Subcutaneous abdominal adipose tissue (tissue), 5 donors: ENCODE results near the gene GRIA1.

Experiments used
- H3K27ac ChIP-seq: one replicate; pipeline ENCODE4 v1.7.0; 2013; ENCODE audit warnings: low read depth, mild to moderate bottlenecking, inconsistent platforms, low read length, moderate library complexity
- H3K27me3 ChIP-seq, 5 donors: one replicate each; pipeline ENCODE4 v1.7.0; 2013; ENCODE audit warnings: low read length in 5 of 5, inconsistent platforms in 1 of 5; ENCODE audit not compliant: control insufficient read depth in 5 of 5, insufficient read depth in 4 of 5
- H3K36me3 ChIP-seq, 5 donors: one replicate each; pipeline ENCODE4 v1.7.0; 2013; ENCODE audit warnings: low read length in 5 of 5; ENCODE audit not compliant: control insufficient read depth in 5 of 5, insufficient read depth in 5 of 5
- H3K4me1 ChIP-seq, 5 donors: one replicate each; pipeline ENCODE4 v1.7.0; 2013; ENCODE audit warnings: low read length in 5 of 5, mild to moderate bottlenecking in 3 of 5, moderate library complexity in 1 of 5; ENCODE audit not compliant: control insufficient read depth in 5 of 5, insufficient read depth in 5 of 5
- H3K4me3 ChIP-seq, 5 donors: one replicate each; pipeline ENCODE4 v1.7.0; 2013; ENCODE audit warnings: low read length in 5 of 5, low read depth in 1 of 5
- H3K9ac ChIP-seq, 5 donors: one replicate each; pipeline ENCODE4 v1.7.0; 2013; ENCODE audit warnings: low read length in 5 of 5, mild to moderate bottlenecking in 4 of 5, moderate library complexity in 3 of 5
- H3K9me3 ChIP-seq, 5 donors: one replicate each; pipeline ENCODE4 v1.7.0; 2013; ENCODE audit warnings: low read length in 5 of 5; ENCODE audit not compliant: control insufficient read depth in 5 of 5
- donor health status: healthy.
- donor health status: healthy.
- donor health status: healthy.
- donor health status: healthy.
- donor health status: healthy.

The GRIA1 gene

GRCh38 chr5:153632748-153633290 is 142.3 kb downstream of the GRIA1 start:
- no peak overlapping the region for H3K9ac ChIP-seq
- H3K36me3 ChIP-seq = no peaks in the 10 kb centered on the region
- no peak overlapping the region for H3K4me3 ChIP-seq
- no peaks in the 10 kb centered on the region for H3K9me3 ChIP-seq
- no peaks in the 10 kb centered on the region for H3K27me3 ChIP-seq
- no peaks in the 10 kb centered on the region for H3K4me1 ChIP-seq
- no peak overlapping the region for H3K27ac ChIP-seq

GRCh38 chr5:153636670-153637451 is 146.4 kb downstream of the GRIA1 start:
- Histone ChIP-seq H3K9me3 (no peaks in the 10 kb centered on the region), H3K27me3 (no peaks in the 10 kb centered on the region), H3K9ac (no peak overlapping the region), H3K36me3 (no peaks in the 10 kb centered on the region), H3K4me1 (peaks cover 0 to 28% (median 6%) of the 10 kb centered on the region in 5 donors), H3K27ac (no peak overlapping the region), H3K4me3 (no peak overlapping the region)

GRCh38 chr5:153640293-153640692 is 149.8 kb downstream of the GRIA1 start:
- Histone ChIP-seq H3K27me3 (no peaks in the 10 kb centered on the region), H3K9ac (no peak overlapping the region), H3K4me3 (no peak overlapping the region), H3K27ac (no peak overlapping the region), H3K9me3 (no peaks in the 10 kb centered on the region), H3K36me3 (no peaks in the 10 kb centered on the region), H3K4me1 (peaks cover 0 to 28% (median 6%) of the 10 kb centered on the region in 5 donors)

GRCh38 chr5:153641183-153641688 is 150.8 kb downstream of the GRIA1 start:
- Histone ChIP-seq H3K4me3 (no peak overlapping the region), H3K9ac (no peak overlapping the region), H3K27ac (no peak overlapping the region), H3K27me3 (no peaks in the 10 kb centered on the region), H3K9me3 (no peaks in the 10 kb centered on the region), H3K4me1 (peaks cover 0 to 28% (median 6%) of the 10 kb centered on the region in 5 donors), H3K36me3 (no peaks in the 10 kb centered on the region)

GRCh38 chr5:153654504-153655200 is 164.2 kb downstream of the GRIA1 start:
- H3K9me3 ChIP-seq = no peaks in the 10 kb centered on the region
- no peaks in the 10 kb centered on the region for H3K36me3 ChIP-seq
- no peaks in the 10 kb centered on the region for H3K4me1 ChIP-seq
- no peak overlapping the region for H3K27ac ChIP-seq
- no peaks in the 10 kb centered on the region for H3K27me3 ChIP-seq
- no peak overlapping the region for H3K9ac ChIP-seq
- H3K4me3 ChIP-seq = no peak overlapping the region

GRCh38 chr5:153655201-153655510 is 164.7 kb downstream of the GRIA1 start:
- no peaks in the 10 kb centered on the region for H3K4me1 ChIP-seq
- H3K4me3 ChIP-seq = no peak overlapping the region
- H3K9me3 ChIP-seq = no peaks in the 10 kb centered on the region
- no peaks in the 10 kb centered on the region for H3K36me3 ChIP-seq
- H3K27ac ChIP-seq = no peak overlapping the region
- H3K9ac ChIP-seq = no peak overlapping the region
- no peaks in the 10 kb centered on the region for H3K27me3 ChIP-seq

- H3K9ac ChIP-seq = no peak overlapping the region
- H3K9me3 ChIP-seq = no peaks in the 10 kb centered on the region
- no peaks in the 10 kb centered on the region for H3K27me3 ChIP-seq
- H3K36me3 ChIP-seq = no peaks in the 10 kb centered on the region
- no peaks in the 10 kb centered on the region for H3K4me1 ChIP-seq
- no peak overlapping the region for H3K27ac ChIP-seq
- no peak overlapping the region for H3K4me3 ChIP-seq
Observed at GRCh38 chr5:153658149-153658548, 167.7 kb downstream of the GRIA1 start.

- H3K4me3 ChIP-seq = no peak overlapping the region
- no peaks in the 10 kb centered on the region for H3K4me1 ChIP-seq
- no peaks in the 10 kb centered on the region for H3K27me3 ChIP-seq
- no peaks in the 10 kb centered on the region for H3K9me3 ChIP-seq
- no peaks in the 10 kb centered on the region for H3K36me3 ChIP-seq
- H3K9ac ChIP-seq = no peak overlapping the region
- no peak overlapping the region for H3K27ac ChIP-seq
Observed at GRCh38 chr5:153658606-153659005, 168.1 kb downstream of the GRIA1 start.

- no peaks in the 10 kb centered on the region for H3K27me3 ChIP-seq
- no peaks in the 10 kb centered on the region for H3K4me1 ChIP-seq
- H3K36me3 ChIP-seq = no peaks in the 10 kb centered on the region
- H3K9me3 ChIP-seq = no peaks in the 10 kb centered on the region
- H3K27ac ChIP-seq = no peak overlapping the region
- H3K4me3 ChIP-seq = no peak overlapping the region
- no peak overlapping the region for H3K9ac ChIP-seq
Observed at GRCh38 chr5:153659039-153659736, 168.7 kb downstream of the GRIA1 start.

- Histone ChIP-seq H3K9me3 (no peaks in the 10 kb centered on the region), H3K4me1 (no peaks in the 10 kb centered on the region), H3K27ac (no peak overlapping the region)
Observed at GRCh38 chr5:153660919-153661318, 170.4 kb downstream of the GRIA1 start.

More at GRCh38 chr5:153660919-153661318, 170.4 kb downstream of the GRIA1 start:
- no peaks in the 10 kb centered on the region for H3K36me3 ChIP-seq
- H3K9ac ChIP-seq = no peak overlapping the region
- H3K4me3 ChIP-seq = no peak overlapping the region
- H3K27me3 ChIP-seq = no peaks in the 10 kb centered on the region
